ENCODE measurements around the gene MED31. TPM values are rescaled to one million over a fixed set of nuclear protein-coding genes. Genes with fewer than 3 reads are reported as not detected.

Gene MED31
- total and polyA plus RNA-seq, 2 of the 13 experiments (the other 11 are each of a cell fraction or from before 2014, with no cell fraction given): 19.0 to 20.9 TPM

DNA sequence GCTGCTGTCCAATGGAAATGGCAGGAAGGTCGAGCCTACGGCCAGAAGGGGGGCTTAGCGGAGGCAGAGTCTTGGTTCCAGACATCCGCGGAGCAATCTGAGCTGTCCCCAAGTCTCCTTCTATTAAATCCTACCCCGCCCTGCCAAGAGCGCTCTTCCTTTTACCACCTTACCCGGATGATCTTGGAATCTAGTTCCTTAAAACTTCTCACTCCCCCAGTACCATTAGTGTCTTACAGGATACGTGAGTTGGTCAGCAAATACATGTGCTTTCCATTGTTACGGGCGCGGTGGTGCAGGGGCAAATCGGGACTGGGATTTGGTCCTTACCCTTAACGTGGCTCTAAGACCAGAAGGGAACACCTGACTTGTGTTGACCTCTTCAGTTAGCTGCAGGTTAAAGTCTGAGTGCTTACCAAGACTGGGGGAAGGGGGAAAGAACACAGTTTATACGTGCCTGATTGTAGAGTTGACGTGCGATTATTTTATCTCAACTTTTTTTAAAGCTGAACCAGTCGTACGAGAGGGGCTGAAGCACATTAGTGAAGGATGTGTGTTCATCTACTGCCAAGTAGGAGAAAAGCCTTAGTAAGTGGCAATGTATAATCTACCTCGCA lies 10.1 kb downstream of the MED31 start (continued):
- TF ChIP-seq, protein P1, sequence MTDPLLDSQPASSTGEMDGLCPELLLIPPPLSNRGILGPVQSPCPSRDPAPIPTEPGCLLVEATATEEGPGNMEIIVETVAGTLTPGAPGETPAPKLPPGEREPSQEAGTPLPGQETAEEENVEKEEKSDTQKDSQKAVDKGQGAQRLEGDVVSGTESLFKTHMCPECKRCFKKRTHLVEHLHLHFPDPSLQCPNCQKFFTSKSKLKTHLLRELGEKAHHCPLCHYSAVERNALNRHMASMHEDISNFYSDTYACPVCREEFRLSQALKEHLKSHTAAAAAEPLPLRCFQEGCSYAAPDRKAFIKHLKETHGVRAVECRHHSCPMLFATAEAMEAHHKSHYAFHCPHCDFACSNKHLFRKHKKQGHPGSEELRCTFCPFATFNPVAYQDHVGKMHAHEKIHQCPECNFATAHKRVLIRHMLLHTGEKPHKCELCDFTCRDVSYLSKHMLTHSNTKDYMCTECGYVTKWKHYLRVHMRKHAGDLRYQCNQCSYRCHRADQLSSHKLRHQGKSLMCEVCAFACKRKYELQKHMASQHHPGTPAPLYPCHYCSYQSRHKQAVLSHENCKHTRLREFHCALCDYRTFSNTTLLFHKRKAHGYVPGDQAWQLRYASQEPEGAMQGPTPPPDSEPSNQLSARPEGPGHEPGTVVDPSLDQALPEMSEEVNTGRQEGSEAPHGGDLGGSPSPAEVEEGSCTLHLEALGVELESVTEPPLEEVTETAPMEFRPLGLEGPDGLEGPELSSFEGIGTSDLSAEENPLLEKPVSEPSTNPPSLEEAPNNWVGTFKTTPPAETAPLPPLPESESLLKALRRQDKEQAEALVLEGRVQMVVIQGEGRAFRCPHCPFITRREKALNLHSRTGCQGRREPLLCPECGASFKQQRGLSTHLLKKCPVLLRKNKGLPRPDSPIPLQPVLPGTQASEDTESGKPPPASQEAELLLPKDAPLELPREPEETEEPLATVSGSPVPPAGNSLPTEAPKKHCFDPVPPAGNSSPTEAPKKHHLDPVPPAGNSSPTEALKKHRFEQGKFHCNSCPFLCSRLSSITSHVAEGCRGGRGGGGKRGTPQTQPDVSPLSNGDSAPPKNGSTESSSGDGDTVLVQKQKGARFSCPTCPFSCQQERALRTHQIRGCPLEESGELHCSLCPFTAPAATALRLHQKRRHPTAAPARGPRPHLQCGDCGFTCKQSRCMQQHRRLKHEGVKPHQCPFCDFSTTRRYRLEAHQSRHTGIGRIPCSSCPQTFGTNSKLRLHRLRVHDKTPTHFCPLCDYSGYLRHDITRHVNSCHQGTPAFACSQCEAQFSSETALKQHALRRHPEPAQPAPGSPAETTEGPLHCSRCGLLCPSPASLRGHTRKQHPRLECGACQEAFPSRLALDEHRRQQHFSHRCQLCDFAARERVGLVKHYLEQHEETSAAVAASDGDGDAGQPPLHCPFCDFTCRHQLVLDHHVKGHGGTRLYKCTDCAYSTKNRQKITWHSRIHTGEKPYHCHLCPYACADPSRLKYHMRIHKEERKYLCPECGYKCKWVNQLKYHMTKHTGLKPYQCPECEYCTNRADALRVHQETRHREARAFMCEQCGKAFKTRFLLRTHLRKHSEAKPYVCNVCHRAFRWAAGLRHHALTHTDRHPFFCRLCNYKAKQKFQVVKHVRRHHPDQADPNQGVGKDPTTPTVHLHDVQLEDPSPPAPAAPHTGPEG (CRISPR knock-in tag; IDR thresholded peaks at IDR 0.05): no peak
- TF ChIP-seq MIER2 (CRISPR knock-in tag; IDR thresholded peaks at IDR 0.05) (no peak), ZNF746 (CRISPR knock-in tag; IDR thresholded peaks at IDR 0.05) (peak; percentile 66; the same call in 1 of the 2 replicates), PRMT3 (CRISPR knock-in tag; IDR thresholded peaks at IDR 0.05; ENCODE audit: borderline replicate concordance, low read depth) (no peak), HNRNPLL (IDR thresholded peaks at IDR 0.05; ENCODE audit: low read depth, low read length, poor library complexity, severe bottlenecking) (no peak), ZNF430 (CRISPR knock-in tag; IDR thresholded peaks at IDR 0.05) (peak; percentile 38; the same call in 1 of the 2 replicates), ZNF616 (CRISPR knock-in tag; IDR thresholded peaks at IDR 0.05; ENCODE audit: low read depth) (no peak), LCORL (IDR thresholded peaks at IDR 0.05) (no peak), LCORL (CRISPR knock-in tag; IDR thresholded peaks at IDR 0.05) (no peak), ZEB1 (IDR thresholded peaks at IDR 0.05; ENCODE audit: insufficient replicate concordance, low read depth) (no peak), ZNF839 (CRISPR knock-in tag; IDR thresholded peaks at IDR 0.05; ENCODE audit: borderline replicate concordance) (no peak), SMAD1 (CRISPR knock-in tag; IDR thresholded peaks at IDR 0.05; ENCODE audit: borderline replicate concordance, low read depth) (no peak)
- TF ChIP-seq, protein P2, sequence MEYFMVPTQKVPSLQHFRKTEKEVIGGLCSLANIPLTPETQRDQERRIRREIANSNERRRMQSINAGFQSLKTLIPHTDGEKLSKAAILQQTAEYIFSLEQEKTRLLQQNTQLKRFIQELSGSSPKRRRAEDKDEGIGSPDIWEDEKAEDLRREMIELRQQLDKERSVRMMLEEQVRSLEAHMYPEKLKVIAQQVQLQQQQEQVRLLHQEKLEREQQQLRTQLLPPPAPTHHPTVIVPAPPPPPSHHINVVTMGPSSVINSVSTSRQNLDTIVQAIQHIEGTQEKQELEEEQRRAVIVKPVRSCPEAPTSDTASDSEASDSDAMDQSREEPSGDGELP (IDR thresholded peaks at IDR 0.05; ENCODE audit: borderline replicate concordance, low read depth): peak; percentile 25; the same call in 1 of the 2 replicates
- TF ChIP-seq, protein P3, sequence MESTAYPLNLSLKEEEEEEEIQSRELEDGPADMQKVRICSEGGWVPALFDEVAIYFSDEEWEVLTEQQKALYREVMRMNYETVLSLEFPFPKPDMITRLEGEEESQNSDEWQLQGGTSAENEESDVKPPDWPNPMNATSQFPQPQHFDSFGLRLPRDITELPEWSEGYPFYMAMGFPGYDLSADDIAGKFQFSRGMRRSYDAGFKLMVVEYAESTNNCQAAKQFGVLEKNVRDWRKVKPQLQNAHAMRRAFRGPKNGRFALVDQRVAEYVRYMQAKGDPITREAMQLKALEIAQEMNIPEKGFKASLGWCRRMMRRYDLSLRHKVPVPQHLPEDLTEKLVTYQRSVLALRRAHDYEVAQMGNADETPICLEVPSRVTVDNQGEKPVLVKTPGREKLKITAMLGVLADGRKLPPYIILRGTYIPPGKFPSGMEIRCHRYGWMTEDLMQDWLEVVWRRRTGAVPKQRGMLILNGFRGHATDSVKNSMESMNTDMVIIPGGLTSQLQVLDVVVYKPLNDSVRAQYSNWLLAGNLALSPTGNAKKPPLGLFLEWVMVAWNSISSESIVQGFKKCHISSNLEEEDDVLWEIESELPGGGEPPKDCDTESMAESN (CRISPR knock-in tag; conservative IDR thresholded peaks at IDR 0.05): 0 out of 2 replicates have a peak, but pooled peaks have one; percentile 3
- TF ChIP-seq, protein P4, sequence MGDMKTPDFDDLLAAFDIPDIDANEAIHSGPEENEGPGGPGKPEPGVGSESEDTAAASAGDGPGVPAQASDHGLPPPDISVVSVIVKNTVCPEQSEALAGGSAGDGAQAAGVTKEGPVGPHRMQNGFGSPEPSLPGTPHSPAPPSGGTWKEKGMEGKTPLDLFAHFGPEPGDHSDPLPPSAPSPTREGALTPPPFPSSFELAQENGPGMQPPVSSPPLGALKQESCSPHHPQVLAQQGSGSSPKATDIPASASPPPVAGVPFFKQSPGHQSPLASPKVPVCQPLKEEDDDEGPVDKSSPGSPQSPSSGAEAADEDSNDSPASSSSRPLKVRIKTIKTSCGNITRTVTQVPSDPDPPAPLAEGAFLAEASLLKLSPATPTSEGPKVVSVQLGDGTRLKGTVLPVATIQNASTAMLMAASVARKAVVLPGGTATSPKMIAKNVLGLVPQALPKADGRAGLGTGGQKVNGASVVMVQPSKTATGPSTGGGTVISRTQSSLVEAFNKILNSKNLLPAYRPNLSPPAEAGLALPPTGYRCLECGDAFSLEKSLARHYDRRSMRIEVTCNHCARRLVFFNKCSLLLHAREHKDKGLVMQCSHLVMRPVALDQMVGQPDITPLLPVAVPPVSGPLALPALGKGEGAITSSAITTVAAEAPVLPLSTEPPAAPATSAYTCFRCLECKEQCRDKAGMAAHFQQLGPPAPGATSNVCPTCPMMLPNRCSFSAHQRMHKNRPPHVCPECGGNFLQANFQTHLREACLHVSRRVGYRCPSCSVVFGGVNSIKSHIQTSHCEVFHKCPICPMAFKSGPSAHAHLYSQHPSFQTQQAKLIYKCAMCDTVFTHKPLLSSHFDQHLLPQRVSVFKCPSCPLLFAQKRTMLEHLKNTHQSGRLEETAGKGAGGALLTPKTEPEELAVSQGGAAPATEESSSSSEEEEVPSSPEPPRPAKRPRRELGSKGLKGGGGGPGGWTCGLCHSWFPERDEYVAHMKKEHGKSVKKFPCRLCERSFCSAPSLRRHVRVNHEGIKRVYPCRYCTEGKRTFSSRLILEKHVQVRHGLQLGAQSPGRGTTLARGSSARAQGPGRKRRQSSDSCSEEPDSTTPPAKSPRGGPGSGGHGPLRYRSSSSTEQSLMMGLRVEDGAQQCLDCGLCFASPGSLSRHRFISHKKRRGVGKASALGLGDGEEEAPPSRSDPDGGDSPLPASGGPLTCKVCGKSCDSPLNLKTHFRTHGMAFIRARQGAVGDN (CRISPR knock-in tag; IDR thresholded peaks at IDR 0.05): peak; percentile 74; the same call in 1 of the 2 replicates

Measured in HepG2 (cell line).